GM21786 (cell line): Measurements from ENCODE around the gene IQSEC2.

Experiments
- ATAC-seq: cut with Tn5 transposase; IDR thresholded peaks from one replicate; pipeline ENCODE4 v1.9.1; 2021; ENCODE audit not compliant: unreplicated experiment

IQSEC2 gene

DNA sequence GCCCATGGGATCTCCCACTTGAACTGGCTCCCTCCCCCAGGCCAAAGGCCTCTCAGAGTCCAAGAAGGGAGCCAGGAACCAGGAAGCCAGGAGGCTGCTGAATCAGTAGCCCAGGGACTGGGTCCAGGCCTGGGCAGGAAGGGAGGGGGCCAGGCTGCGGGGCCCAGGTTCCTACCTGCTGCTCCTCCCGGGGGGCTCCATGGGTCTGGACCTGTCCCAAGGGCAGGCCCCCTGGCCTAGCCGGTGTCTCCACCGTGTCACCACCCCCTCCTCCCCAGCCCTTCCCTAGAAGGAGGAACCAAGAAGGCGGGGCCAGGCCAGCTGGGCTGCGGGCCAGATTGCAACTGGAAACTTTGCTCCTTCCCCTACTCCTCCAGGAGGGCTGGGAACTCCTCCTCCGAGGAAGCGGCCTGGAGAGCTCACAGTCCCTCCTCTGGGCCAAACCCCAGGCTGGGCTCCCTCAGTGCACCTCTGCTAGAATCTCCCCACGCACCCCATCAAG, at the start of gene IQSEC2:
IQSEC2 (minus strand) TSS at position 264 of the 502 bp plus-strand sequence.
- no peak for ATAC-seq

DNA sequence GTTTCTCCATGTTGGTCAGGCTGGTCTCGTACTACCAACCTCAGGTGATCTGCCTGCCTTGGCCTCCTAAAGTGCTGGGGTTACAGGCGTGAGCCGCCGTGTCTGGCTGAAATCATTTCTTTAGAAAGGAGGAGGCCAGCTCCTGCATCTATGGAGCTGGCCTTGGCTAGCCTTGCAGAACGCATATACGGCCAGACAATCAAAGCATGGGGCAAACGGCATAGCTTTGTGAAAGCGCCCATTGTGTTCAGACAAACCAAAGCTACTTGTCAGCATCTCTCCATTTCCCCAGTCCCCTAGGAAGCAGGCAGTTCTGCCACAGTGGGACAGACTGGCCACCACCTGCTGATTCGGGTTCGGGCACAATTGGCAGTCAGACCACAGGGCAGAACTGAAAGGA, 48.9 kb upstream of the IQSEC2 start:
- ATAC-seq: no peak

DNA sequence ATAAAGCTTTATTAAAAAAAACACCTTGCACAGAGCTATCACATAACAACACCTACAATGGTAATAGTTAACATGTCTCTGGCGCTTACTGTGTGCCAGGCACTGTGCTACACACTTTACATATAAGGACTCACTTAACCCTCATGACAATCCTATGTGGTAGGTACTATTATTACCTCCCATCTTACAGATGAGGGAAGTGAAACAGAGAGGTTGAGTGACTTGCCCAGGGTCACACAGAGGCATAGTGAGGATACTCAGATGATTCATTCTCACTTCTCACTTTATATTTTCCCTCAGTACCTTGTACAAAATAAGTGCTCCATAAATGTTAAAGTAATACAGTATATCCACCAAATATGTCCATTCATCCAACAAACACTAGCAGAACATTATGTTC, 43.4 kb upstream of the IQSEC2 start:
- no peak for ATAC-seq

DNA sequence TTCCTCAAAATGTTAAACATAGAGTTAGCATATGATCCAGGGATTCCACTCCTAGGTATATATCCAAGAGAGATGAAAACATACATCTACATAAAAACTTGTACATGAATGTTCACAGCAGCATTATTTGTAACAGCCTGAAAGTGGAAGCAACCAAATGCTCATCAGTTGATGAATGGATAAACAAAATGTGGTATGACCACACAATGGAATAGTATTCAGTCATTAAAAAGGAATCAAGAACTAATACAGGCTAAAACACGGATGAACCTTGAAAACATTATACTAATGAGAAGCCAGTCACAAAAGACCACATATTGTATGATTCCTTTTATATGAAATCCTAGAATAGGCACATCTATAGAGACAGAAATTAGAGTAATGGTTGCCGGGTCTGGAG, 42.7 kb upstream of the IQSEC2 start:
- ATAC-seq: no peak

DNA sequence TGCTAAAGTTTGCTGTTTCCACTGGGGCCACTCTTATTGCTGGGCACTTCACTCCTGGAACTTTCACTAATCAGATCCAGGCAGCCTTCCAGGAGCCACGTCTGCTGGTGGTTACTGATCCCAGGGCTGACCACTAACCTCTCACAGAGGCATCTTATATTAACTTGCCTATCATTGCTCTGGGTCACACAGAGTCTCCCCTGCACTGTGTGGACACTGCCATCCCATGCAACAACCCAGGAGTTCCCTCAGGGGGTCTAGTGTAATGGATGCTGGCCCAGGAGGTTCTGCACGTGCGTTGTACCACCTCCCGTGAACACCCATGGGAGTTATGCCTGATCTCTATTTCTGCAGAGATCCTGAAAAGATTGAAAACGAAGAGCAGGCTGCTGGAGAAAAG, 41.8 kb upstream of the IQSEC2 start:
- no peak for ATAC-seq

DNA sequence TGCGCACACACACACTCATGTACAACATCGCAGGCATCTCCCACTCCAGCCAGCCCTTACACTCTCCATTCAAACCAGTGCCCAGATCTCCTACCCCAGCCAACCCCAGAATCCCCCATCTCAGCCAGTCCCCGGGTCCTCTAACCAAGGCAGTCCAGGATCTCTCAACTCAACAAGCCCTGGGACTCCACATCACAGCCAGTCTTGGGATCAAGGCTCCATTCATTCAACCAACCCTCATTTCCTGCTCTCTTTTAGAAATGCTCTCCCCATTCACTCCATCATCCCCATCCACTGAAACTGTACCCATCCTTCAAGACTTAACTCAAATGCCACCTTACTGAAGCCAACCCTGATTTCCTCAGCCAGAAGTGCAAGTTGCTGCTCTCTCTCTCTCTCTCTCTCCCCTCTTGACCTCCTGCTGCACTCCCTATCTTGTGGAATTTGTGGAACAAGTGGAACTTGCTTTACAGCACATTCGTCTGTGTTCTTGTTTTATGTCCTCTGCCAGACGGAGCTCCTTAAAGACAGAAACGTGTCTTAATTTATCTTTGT, 40.6 kb upstream of the IQSEC2 start:
- ATAC-seq: no peak

DNA sequence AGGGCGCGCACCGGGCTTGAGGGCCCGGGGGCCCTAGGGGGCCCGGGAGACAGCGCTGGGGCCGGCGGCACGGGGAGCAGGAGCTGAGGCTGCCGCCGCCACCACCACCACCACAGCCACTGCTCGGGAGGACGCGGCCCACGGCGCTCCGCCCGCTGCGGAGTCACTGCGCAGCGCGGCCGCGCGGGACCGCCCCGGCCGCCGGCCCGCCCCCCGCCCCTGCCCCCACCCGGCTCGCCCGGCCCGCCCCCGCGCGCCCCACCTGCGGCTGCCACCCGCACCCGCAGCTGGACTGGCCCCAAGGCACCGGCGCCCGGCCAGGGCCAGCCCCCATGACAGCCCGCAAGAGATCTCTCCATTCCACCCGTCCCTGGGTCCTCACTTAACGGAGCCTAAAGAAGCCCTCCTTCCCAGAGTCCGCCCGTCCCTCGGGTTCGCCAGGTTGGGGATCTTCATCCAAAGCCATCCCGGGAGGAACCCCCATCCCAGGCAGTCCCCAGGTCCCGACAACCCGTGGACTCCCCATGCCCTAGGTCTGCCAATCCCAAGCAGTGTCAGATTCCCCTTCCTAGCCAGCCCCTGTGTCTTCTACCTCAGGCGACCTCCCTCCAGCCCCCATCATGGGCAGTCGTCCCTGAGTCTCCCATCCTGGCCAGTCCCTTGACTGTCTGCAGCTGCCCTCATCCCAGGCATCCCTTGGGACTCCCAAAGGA, 40.0 kb upstream of the IQSEC2 start:
- ATAC-seq: no peak

DNA sequence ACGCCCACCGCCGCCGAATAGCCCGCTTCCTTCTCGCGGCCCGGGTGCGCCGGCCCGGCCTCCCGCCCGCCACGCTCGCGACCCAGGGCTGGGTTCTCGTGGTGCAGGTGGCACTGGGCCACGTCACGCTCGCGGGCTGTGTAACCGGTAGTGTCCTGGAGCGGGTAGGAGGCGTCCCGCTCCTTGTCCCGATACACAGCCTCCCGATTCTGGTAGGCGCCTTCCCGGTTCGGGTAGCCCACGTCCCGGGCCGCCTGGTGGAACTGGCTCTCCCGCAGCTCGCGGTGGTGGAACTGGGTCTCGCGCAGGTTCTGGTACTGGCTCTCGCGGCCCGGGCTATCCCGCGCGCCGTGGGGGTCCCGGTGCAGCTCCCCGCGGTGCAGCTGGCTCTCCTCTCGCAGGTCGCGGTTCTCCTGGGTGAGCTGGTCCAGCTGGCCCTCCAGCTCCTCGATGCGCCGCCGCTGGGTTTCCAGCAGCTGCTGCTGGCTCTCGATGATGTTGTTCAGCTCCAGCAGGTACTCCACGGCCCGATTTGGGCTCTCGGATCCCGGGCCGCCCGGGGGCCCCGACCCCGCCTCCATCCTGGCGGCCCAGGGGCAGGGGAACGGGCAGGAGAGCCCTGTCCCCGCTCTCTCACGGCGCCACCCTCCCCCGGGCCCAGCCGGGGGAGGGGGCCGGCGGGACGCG, 39.3 kb upstream of the IQSEC2 start:
- ATAC-seq: no peak

DNA sequence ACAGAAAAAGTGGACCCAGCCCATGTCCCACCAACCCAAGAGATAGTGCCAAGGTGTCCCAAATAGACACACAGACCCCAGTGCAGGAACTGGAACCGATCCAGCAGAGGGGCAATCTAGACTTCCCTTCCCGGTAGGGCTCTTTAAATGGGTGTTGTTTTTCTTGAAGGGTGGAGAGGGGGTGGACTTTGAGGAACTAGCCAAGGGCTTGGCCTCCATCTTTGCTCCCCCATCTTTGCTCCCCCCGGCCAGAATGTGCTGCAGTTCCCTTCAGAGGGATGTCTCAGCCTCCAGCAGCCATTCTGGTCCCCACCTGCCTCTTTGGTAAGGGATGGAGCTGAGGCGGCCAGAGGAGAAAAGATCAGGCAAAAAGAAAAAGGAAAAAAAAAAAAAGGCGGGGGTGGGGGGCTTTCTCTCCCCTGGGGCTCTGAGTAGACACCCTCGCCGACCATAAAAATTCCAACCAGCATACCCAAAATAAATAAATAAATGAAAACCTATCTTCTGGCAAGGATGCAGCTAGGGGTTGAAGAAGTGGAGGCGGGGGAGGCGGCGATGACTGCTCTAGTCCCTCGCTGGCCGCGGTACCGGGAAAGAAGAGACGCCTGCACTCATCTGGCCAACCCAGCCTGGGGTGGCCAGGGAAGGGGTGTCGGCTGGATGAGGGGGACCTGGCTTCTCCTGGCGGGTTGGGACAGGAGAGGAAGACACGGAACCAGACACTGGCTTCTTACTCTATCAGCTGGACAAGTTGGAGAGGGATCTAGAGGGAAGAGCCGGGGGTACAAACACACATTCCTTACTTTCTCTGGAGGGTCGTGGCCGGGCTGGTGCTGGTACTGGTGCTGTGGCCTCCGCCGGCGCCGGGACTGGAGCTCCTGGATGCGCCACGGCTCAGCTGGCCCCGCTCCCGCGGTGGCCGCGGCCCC, 38.5 kb upstream of the IQSEC2 start:
- no peak for ATAC-seq

DNA sequence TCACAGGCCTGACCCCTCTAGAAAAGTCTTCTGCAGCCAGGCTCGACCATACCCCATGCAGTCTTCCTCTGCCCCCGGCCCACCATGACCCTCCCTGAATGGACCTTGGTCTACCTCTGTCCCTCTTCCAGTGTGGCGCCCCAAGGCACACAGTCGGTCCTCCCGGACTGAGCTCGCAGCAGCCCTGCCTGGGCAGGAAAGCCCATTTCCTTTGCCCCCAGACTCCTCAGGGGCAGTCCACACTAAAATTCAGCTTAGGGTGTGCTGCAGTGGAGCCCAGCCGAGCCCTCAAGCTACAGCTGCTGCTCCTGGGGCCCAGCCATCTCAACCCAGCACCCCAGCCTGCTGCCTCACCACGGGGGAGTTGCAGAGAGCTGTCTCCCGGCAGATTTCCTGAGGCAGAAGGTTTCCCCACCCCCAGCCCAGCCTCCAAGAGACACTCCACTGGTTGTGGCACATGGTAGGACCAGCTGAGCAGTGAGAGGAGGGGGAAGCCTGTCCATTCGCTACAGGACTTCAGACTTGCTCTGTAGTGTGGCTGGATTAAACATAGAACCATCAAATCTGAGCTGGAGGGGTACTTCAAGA, 37.5 kb upstream of the IQSEC2 start:
- no peak for ATAC-seq

DNA sequence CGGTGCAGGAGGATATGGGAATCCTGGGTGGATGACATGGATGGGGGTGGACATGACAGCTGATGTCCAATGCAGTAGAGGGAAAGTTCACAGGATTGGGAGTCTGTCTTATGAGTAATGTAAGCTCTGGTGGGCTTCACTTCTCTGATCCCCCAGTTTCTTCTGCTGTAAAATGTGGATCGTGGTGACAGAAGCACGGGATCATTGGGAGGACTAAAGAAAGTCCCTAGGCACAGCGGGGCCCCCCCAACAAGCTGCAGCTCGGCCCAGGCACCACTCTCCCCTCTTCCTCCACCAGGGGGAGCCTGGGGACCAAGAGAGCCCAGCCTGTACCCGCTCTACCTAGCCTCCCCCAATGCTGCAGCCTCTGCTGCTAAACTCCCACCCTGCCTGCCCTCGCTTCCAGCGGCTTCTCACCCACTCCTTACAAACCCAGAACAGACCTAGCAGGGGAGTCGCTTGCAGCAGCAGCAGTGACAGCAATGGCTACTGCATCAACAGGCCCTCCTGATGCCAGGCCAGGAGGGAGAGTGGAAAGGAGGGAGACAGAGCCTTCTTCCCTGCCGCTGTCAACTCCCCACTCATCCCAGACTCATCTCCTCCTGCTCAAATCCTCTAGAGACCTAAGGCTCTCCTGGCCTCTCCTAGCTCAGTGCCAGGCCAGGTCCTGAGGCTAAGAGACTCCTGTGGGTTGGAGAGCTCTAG, 36.1 kb upstream of the IQSEC2 start:
- ATAC-seq: peak; percentile 64

DNA sequence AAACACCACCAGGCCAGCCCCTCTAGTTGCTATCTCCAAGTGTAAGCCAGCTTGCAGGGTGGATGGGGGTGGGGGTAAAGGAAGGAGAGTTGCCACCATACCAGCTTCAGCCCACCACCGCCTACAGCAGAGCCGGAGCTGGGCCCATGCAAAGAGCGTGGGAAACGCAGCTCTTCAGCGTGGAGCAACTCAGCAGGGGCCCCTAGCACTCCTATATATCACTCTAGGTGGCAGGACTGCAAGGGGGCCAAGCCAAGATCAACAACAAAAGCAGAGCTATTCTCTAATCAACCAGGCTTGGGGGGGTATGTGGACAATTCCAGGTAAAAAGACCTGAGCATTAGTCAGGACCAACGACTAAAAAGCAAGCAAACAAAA, 35.5 kb upstream of the IQSEC2 start:
- ATAC-seq: no peak

DNA sequence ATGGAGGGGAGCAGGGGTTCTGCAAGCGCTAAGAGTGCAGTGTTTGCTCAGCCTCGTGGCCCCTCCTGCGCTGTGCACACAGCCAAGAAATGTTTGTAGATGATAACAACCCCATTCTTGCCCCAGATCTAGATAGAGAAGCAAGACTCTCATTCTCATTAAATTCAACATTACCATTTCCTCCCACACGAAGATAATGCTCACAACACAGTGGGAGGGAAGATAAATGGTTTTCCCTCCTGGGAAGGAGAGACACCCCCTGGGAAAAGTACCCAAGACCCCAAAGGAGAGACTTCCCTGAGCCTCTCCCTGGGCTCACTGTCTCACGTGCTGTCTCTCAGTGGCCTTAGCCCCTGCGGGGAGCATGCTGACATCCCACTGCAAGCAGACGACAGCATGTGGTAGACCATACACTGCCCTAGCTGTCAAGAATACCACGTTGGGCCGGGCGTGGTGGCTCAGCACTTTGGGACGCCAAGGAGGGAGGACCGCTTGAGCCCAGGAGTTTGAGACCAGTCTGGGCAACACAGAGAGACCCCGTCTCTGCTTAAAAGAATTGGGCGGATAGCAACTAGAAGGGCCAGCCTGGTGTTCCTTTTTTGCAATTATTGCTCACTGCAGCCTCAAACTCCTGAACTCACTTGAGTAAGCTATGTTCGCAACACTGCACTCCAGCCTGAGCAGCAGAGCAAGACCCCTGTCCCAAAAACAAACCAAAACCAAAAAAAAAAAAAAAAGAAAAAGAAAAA, 34.9 kb upstream of the IQSEC2 start:
- no peak for ATAC-seq

DNA sequence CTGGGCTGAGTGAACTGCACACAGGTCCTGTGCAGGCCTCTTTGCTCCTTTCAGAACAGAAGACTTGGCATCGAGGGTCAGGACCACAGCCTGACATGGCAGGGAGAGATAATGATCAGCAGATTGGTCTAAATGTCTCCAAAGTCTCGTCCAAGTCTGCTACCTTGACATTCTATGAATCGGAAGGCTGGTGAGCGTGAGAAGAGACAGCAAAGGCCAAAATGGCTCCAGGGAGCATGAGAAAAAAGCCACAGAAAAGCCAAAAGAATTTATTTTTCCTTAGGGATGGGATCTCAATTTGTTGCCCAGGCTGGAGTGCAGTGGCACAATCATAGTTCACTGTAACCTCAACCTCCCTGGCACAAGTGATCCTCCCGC, 32.3 kb upstream of the IQSEC2 start:
- no peak for ATAC-seq

DNA sequence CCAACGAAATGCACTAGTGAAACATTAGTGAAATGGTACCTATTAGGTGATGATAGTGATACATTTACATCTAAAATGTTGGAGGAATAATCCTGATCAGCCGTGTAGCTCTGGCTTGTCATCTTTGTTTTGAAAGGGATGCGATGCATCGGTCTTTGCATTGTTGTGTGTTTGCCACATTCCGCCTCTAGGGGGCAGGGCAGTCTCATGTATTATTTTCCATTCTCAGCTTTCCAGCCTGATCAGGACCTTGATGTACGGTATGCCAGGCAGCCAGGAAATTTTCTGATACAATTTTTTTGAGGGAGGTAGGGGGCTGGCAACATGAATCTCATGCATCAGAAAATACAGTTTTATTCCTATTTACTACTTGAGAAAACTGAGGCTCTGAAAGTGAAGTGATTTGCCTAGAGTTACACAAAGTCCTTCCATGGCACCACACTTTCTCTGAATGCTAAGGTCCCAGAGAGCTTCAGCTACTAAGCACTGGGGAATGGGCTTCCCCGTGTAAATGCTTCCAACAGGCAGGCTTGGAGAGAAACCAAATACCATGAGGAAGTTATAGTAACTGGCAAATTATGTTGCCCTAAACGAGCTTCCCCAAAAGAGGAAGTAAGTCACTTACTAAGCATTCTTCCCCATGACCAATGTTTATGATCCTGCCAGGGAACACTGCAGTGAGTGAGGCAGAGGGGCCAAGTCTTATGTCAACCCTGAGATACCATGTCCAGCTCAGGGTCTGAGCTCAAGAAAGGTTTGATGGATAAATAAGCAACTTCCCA, 31.8 kb upstream of the IQSEC2 start:
- ATAC-seq: no peak

DNA sequence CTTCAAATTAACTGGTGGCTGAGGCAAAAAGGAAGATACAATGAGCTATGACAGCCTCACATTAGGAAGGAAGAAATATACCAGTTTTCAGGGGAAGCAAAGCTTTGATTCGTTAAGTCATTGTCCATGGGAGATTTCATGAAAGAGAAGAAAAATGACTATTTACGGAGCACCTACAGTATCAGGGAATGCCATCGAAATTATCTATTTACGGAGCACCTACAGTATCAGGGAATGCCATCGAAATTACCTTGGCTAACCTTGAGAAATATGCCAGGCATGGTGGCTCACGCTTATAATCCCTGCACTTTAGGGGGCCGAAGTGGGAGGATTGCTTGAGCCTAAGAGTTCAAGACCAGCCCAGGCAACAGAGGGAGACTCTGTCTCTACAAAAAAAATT, 28.5 kb upstream of the IQSEC2 start:
- ATAC-seq: no peak

DNA sequence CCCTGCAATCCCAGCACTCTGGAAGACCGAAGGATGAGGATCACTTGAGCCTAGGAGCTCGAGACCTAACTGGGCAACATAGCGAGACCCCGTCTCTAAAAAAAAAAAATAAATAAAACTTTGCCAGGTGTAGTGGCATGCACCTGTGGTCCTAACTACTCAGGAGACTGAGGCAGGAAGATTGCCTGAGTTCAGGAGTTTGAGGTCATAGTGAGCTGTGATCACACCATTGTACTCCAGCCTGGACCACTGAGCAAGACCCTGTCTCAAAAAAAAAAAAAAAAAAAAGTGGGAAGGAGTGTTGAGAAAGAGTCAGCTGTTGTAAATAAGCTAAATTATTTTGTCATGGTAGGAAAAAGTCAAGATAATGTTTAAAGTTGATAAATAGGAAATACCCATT, 27.5 kb upstream of the IQSEC2 start:
- no peak for ATAC-seq

DNA sequence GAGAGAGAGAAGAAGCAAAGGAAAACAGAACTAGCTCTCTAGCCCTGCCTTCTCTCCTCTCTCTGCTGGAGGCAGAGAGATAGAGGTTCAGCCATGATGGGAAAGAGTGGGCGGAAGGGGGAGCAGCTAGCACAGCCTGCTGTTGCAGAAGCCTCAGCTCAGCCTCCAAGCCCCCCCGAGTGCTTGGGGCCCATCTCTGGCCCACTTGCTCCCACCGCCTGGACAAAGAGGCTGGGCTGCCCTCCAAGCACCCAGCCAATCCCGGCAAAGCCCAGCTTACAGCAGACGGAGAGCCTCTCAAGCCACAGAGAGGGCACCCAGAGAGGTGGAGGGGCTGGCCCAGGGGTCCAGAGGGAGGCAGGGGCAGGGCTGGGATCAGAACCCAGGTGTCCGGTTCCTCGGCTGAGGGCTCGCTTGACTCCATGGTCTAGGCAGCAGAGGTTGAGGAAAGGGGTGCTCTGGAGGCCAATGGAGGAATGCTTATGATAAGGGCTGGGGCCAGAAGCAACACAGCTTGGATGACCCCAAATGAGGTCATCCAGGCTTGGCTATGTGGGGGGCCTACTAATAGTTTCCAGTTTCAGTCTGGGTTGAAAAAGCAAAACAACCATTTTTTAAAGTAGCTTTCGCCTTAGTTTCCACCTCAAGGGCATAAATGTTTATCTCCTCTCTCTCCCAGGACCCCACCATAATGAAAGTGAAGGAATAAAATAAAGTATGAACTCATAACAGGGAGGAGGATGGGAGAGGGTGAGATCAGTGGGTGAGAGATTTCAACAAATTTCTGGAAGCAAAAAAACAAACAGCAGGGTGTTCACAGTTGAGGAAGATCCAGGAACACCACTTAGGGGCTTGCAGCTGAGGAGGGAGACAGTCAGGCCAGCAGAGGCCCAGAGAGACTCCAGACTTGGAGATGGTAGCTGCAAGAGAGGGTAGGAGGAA, 24.9 kb upstream of the IQSEC2 start:
- no peak for ATAC-seq
